HCT116 (cell line): Measurements from ENCODE around the gene IGFLR1. TPM values are rescaled to one million over a fixed set of nuclear protein-coding genes. Genes with fewer than 3 reads are reported as not detected.

Experiments
- ATAC-seq: fragments of 200-7000 bp; cut with Tn5 transposase; 2 replicates; pipeline ENCODE4 v1.9.1; 2020; ENCODE audit warnings: mild to moderate bottlenecking, moderate library complexity
- BruUV-seq: library from RNA; stranded (reverse); fragments of 400-500 nt; replicated peaks from 2 replicates; lab custom pipeline; 2021; lab: Mats Ljungman, UMichigan
- CTCF ChIA-PET: fragments of 300-600 bp; sonication (Branson Sonifier 250); formaldehyde crosslinking; loops from one replicate; lab custom pipeline; 2021; ENCODE audit warnings: antibody characterized with exemption; lab: Charles Lee
- POLR2A ChIA-PET: fragments of 300-600, 350-600 bp; sonication (Branson Sonifier 250); formaldehyde crosslinking; loops from one replicate; lab custom pipeline; 2021; ENCODE audit warnings: antibody characterized with exemption; lab: Charles Lee
- RAD21 ChIA-PET, 2 experiments: fragments of 300-600 bp; sonication (Branson Sonifier 250); formaldehyde crosslinking; loops; one replicate each; lab custom pipeline; 2023; ENCODE audit warnings: low total read pairs in 2 of 2; ENCODE audit not compliant: uncharacterized antibody in 2 of 2, unreplicated experiment in 2 of 2, low non-redundant PET in 1 of 2; lab: Charles Lee
- DNase-seq: peaks from one replicate; pipeline ENCODE4 v3.0.0-alpha.2; 2010; ENCODE audit warnings: low read depth, low spot score
- H2AFZ ChIP-seq: fragments of 200-600 bp; shearing (Covaris generic), sonication (generic); 2 replicates; pipeline ENCODE4 v1.6.1; 2017; ENCODE audit warnings: low read depth, mixed run types, mixed read lengths, antibody characterized with exemption, low read length; ENCODE audit not compliant: poor library complexity, severe bottlenecking
- H3K27ac ChIP-seq: 2 replicates; pipeline ENCODE4 v1.5.1; 2012; ENCODE audit warnings: low read depth, low read length
- H3K27me3 ChIP-seq: fragments of 200-600 bp; sonication (generic); 2 replicates; pipeline ENCODE4 v1.6.1; 2016; ENCODE audit warnings: mixed run types, low read length, mixed read lengths; ENCODE audit not compliant: insufficient read depth
- H3K36me3 ChIP-seq, 2 experiments: fragments of 200-500 bp in 1 of 2; fragments of 200-600 bp in 1 of 2; sonication (Bioruptor generic) in 1 of 2; sonication (generic) in 1 of 2; 2 replicates each; pipeline versions ENCODE4 v1.5.1 to v1.6.1; 2014 to 2016; ENCODE audit warnings: low read length in 2 of 2, inconsistent platforms in 1 of 2, mixed read lengths in 1 of 2, mixed run types in 1 of 2; ENCODE audit not compliant: insufficient read depth in 2 of 2, control insufficient read depth in 1 of 2
- H3K4me1 ChIP-seq, 2 experiments: fragments of 200-600 bp in 1 of 2; sonication (generic) in 1 of 2; 2 replicates each; pipeline versions ENCODE4 v1.5.1 to v1.6.1; 2012 to 2017; ENCODE audit warnings: low read length in 2 of 2, inconsistent platforms in 1 of 2, mild to moderate bottlenecking in 1 of 2, mixed read lengths in 1 of 2, mixed run types in 1 of 2, moderate library complexity in 1 of 2; ENCODE audit not compliant: insufficient read depth in 2 of 2, control insufficient read depth in 1 of 2
- H3K4me2 ChIP-seq: fragments of 200-600 bp; sonication (generic); 2 replicates; pipeline ENCODE4 v1.6.1; 2017; ENCODE audit warnings: mixed run types, low read length, mixed read lengths
- H3K4me3 ChIP-seq, 2 experiments: fragments of 200-600 bp in 1 of 2; sonication (generic) in 1 of 2; replicated peaks in 1 of 2; 2 replicates each; pipeline ENCODE4 v1.5.1; 2011 to 2016; ENCODE audit warnings: low read length in 2 of 2, control low read depth in 1 of 2, low read depth in 1 of 2, mild to moderate bottlenecking in 1 of 2, mixed read lengths in 1 of 2, mixed run types in 1 of 2
- H3K79me2 ChIP-seq: fragments of 200-600 bp; sonication (generic); 2 replicates; pipeline ENCODE4 v1.6.1; 2017; ENCODE audit warnings: mild to moderate bottlenecking, mixed run types, low read length, moderate library complexity, mixed read lengths; ENCODE audit not compliant: insufficient read depth
- H3K9ac ChIP-seq: fragments of 200-600 bp; sonication (generic); 2 replicates; pipeline ENCODE4 v1.6.1; 2016; ENCODE audit warnings: low read length, mixed read lengths
- H3K9me2 ChIP-seq: fragments of 200-600 bp; sonication (generic), shearing (Covaris generic); 2 replicates; pipeline ENCODE4 v1.6.1; 2017; ENCODE audit warnings: mixed run types, mild to moderate bottlenecking, moderate library complexity; ENCODE audit not compliant: insufficient read depth
- H3K9me3 ChIP-seq, 2 experiments: fragments of 200-500 bp in 1 of 2; fragments of 200-600 bp in 1 of 2; sonication (Bioruptor generic) in 1 of 2; sonication (generic) in 1 of 2; 2 replicates each; pipeline ENCODE4 v1.6.1; 2014 to 2017; ENCODE audit warnings: low read length in 2 of 2, mixed read lengths in 2 of 2, inconsistent platforms in 1 of 2, low read depth in 1 of 2, mild to moderate bottlenecking in 1 of 2, mixed run types in 1 of 2, moderate library complexity in 1 of 2; ENCODE audit not compliant: control insufficient read depth in 1 of 2, insufficient read depth in 1 of 2
- H4K20me1 ChIP-seq: fragments of 200-600 bp; sonication (generic), shearing (Covaris generic); 2 replicates; pipeline ENCODE4 v1.6.1; 2017; ENCODE audit warnings: mixed run types, mild to moderate bottlenecking, moderate library complexity; ENCODE audit not compliant: insufficient read depth
- CEBPB ChIP-seq: IDR thresholded peaks from 2 replicates; pipeline ENCODE4 v1.6.1; 2012; ENCODE audit warnings: low read depth
- EGR1 ChIP-seq: IDR thresholded peaks from 2 replicates; pipeline ENCODE4 v1.6.1; 2012; ENCODE audit warnings: low read depth
- ELF1 ChIP-seq: IDR thresholded peaks from 2 replicates; pipeline ENCODE4 v1.6.1; 2012; ENCODE audit warnings: low read depth, borderline replicate concordance
- EZH2 ChIP-seq: fragments of 200-600 bp; sonication (generic); IDR thresholded peaks from 2 replicates; pipeline ENCODE4 v1.6.1; 2017; ENCODE audit warnings: antibody characterized with exemption, mixed run types
- POLR2A ChIP-seq: IDR thresholded peaks from 2 replicates; pipeline ENCODE4 v1.7.0; 2011; ENCODE audit warnings: borderline replicate concordance; ENCODE audit not compliant: insufficient read depth, insufficient read length; ENCODE audit errors: extremely low read depth
- SP1 ChIP-seq: IDR thresholded peaks from 2 replicates; pipeline ENCODE4 v1.6.1; 2012; ENCODE audit warnings: low read depth
- SRF ChIP-seq: IDR thresholded peaks from 2 replicates; pipeline ENCODE4 v1.6.1; 2012; ENCODE audit warnings: low read depth
- ZNF274 ChIP-seq: fragments of 200-500 bp; sonication (Bioruptor generic); IDR thresholded peaks from 2 replicates; pipeline ENCODE4 v1.6.1; 2014; ENCODE audit warnings: mild to moderate bottlenecking, low read depth, low read length, inconsistent platforms
- intact Hi-C: fragments of 100-400 bp; cut with micrococcal nuclease; formaldehyde crosslinking; loops from 2 replicates; pipeline ENCODE4 v1.10.0; 2022
- total RNA-seq: library from RNA; stranded (reverse); gene quantifications from one replicate; pipeline ENCODE4 v1.2.1, GENCODE V29; 2021; ENCODE audit not compliant: unreplicated experiment
- TF ChIP-seq, protein P1 (sequence below): IDR thresholded peaks from 2 replicates; pipeline ENCODE4 v1.6.1; 2011; ENCODE audit warnings: mild to moderate bottlenecking, low read length, moderate library complexity; ENCODE audit not compliant: insufficient replicate concordance; ENCODE audit errors: extremely low read depth
- TF ChIP-seq, protein P2 (sequence below): IDR thresholded peaks from 2 replicates; pipeline ENCODE4 v1.6.1; 2012

Gene IGFLR1
- total RNA-seq, 1 experiment from 2014 or later = 8.3 TPM

DNA sequence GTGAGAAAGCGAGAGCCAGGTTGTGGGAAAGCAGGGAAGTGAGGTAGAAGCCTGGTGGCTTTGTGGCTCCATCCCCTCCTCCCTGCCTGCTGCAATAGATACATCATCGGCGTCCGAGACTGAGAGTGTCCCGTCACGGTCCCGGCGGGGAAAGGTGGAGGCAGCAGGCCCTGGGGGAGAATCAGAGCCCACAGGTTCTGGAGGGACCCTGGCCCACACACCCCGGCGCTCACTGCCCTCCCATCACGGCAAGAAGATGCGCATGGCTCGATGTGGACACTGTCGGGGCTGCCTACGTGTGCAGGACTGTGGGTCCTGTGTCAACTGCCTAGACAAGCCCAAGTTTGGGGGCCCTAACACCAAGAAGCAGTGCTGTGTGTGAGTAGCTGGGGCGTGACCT is 19.4 kb downstream of the IGFLR1 start:
- H3K27ac ChIP-seq = no peak overlapping the region
- peaks cover 7 to 9% of the 10 kb centered on the region in 2 experiments; a peak in 3 of 4 replicates for H3K4me1 ChIP-seq
- DNase-seq = no peak
- H3K27me3 ChIP-seq = no peaks in the 10 kb centered on the region
- no peaks in the 10 kb centered on the region for H3K9me2 ChIP-seq
- ATAC-seq = no peak
- peaks cover 35% of the 10 kb centered on the region for H3K79me2 ChIP-seq
- H3K4me3 ChIP-seq = no peak overlapping the region
- H3K36me3 ChIP-seq = peaks cover 57 to 60% of the 10 kb centered on the region in 2 experiments
- no TSS peak for BruUV-seq
- no peaks in the 10 kb centered on the region for H4K20me1 ChIP-seq
- TF ChIP-seq SRF (no peak), ZNF274 (no peak), ELF1 (no peak), EGR1 (no peak), EZH2 (no peak), SP1 (no peak), POLR2A (no peak), CEBPB (no peak)
- TF ChIP-seq, protein P1, sequence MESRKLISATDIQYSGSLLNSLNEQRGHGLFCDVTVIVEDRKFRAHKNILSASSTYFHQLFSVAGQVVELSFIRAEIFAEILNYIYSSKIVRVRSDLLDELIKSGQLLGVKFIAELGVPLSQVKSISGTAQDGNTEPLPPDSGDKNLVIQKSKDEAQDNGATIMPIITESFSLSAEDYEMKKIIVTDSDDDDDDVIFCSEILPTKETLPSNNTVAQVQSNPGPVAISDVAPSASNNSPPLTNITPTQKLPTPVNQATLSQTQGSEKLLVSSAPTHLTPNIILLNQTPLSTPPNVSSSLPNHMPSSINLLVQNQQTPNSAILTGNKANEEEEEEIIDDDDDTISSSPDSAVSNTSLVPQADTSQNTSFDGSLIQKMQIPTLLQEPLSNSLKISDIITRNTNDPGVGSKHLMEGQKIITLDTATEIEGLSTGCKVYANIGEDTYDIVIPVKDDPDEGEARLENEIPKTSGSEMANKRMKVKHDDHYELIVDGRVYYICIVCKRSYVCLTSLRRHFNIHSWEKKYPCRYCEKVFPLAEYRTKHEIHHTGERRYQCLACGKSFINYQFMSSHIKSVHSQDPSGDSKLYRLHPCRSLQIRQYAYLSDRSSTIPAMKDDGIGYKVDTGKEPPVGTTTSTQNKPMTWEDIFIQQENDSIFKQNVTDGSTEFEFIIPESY = no peak
- TF ChIP-seq, protein P2, sequence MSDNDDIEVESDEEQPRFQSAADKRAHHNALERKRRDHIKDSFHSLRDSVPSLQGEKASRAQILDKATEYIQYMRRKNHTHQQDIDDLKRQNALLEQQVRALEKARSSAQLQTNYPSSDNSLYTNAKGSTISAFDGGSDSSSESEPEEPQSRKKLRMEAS = no peak
- no peak overlapping the region for H3K9ac ChIP-seq
- ChIA-PET POLR2A (interaction anchor here (1.3 kb wide), 1 partner anchor 22 kb away, joined by 3 read pairs; the partner anchor contains the start of genes PSENEN and U2AF1L4), CTCF (interaction anchor here (0.9 kb wide), 1 partner anchor 18 kb away, joined by 3 read pairs; no protein-coding TSS in a partner anchor), RAD21 (no interaction called here)
- no peak overlapping the region for H2AFZ ChIP-seq
- no peaks in the 10 kb centered on the region for H3K9me3 ChIP-seq
- intact Hi-C loops = no loop called here
- no peak overlapping the region for H3K4me2 ChIP-seq
